GM18505 (cell line): ENCODE results near the gene ARV1.
"Not testable (repeated sequence)": the region's sequence is repeated elsewhere in the genome, so short reads cannot be mapped to it uniquely, and the experiment has no call there.

Experiments used
- ATAC-seq: cut with Tn5 transposase; IDR thresholded peaks from one replicate; pipeline ENCODE4 v1.9.1; 2021; ENCODE audit not compliant: unreplicated experiment
- POLR2A ChIP-seq: IDR thresholded peaks from 4 replicates; pipeline ENCODE4 v1.6.1; 2011; ENCODE audit warnings: borderline replicate concordance; ENCODE audit not compliant: insufficient read depth, insufficient read length; ENCODE audit errors: extremely low read depth

ARV1 gene

DNA sequence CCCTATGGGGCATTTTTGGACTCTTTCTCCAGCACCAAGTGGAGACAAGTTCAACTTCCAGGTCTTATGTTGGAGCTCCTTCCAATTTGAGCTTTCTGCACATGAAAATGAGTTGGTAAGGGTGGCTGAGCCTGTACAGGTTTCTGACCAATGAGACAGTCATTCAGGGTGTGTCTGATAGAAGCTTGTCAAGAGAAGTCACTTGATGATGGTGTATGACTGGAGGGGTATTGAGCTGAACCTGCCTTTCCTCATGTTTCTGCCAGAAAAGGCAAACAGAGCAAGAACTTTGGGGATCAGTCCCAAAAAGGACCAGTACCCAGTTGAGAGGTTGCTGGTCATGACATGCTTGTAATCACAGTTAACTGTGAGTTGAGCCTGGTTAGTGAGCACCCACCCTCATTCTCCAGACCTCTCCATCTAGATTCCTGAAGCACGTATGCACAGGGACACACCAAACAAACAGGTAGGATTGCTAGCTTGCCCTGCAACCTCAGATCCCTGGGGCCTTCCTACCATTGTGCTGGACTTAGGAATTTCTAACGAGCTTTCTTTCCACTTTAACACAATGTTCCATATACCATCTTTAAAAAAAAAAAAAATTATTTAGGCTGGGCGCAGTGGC, 34.6 kb downstream of the ARV1 start:
- ATAC-seq, result no peak
- no peak for TF ChIP-seq POLR2A

DNA sequence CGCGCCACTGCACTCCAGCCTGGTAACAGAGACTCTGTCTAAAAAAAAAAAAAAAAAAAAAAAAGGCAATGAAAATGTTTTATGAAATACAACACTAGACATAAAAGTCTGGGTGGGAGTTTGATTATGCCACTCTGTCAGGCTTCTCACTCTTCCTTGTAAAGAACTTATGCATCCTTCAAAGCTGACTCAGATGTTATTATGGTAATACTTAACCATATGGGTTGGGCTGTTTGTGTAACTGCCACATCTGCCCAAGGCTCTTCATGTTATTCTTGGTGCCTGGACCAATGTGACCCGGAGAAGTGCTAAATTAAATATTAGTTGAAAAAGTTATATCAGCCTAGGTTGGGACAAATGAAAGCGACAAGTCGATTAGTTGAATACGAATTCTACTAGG, 37.3 kb downstream of the ARV1 start:
- TF ChIP-seq POLR2A, result no peak
- no peak for ATAC-seq

DNA sequence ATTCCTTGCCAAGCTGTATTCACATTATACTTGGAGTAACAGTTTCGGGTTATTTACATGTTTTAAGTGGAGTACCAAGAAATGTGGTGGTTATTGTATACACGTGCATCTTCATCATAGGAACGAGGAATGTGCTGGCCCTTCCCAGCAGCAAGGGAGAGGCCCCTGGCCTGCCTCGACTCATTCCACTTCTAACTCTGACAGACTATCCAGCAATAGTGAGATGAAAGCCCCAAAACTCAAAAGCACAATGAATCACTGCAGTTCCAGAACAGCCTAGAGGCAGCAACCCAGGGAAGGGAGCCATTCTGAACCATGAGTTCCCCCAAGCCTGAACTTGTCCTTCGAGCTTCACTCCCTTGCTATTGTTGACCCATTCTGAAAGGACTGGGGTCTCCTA, 38.1 kb downstream of the ARV1 start:
- no peak for ATAC-seq
- TF ChIP-seq POLR2A, result no peak

DNA sequence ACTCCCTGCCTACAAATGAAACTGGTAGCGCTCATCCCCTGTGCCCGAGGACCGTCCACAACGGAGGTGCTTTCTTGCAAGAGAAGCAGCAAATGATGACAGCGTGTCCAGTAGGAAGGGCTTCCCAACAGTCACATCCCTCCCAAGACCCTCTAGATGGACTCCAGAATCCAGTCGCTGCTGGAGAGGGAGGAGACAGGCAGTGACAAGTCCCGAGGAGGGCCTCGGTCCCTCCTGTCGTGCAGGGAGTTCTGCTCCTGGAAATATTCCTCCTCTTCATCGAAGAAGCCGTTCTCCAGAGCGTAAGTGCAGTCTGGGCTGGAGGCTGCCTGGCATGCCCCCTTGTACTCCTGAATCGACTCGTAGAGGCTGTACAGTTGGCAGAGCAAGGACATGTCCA, 40.8 kb downstream of the ARV1 start:
- TF ChIP-seq POLR2A, result no peak
- ATAC-seq, result no peak

DNA sequence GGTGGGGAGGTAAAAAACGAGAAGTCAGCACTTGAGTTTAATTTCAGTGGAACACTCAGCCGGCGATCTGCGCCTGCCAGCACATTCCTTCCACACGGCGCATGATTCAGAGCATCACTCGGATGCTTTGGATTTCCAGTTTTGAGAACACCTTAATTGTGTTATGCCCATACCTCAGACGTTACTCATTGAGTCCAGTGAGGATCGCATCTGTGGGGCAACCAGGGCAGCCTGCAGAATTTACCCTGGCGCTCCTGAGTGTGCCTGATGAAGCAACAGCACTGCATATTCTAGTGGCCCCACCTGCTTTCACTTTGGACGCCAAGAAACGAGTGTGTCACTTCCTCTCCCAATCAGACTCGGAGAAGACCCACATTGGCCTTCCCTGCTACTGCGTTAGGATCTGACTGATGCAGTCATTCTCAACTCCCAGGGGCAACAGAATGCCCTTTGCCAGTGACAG, 41.3 kb downstream of the ARV1 start:
- no peak for ATAC-seq
- TF ChIP-seq POLR2A, result no peak

DNA sequence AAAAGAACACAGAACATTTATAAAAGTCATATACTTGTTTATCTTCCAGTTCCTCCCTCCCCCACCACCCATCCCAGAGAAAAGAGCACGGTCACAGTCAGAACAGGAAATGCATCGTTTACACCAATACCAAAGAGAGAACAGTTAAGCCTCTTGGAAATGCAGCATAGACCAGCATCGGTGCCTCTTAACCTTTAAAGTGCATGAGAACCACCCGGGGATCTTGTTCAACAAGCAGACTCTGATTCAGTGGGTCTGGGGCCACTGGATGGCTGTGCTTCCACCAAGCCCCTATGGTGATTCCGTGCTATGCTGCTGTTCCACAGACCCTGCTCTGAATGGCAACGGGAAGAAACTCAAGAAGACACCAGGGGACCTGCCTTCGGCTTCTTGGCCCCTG, 41.9 kb downstream of the ARV1 start:
- ATAC-seq, result no peak
- TF ChIP-seq POLR2A, result no peak

DNA sequence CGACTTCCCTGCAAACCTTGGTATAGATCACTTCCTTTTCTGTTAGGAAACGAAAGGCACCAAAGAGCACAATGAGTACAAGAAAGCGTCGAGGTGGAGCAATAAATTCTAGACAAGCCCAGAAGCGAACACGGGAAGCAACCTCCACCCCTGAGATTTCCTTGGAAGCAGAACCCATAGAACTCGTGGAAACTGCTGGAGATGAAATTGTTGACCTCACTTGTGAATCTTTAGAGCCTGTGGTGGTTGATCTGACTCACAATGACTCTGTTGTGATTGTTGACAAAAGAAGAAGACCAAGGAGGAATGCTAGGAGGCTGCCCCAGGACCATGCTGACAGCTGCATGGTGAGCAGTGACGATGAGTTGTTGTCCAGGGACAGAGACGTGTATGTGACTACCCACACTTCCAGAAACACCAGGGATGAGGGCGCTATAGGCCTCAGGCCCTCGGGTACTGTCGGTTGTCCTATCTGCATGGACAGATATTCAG, 42.7 kb downstream of the ARV1 start:
- no peak for ATAC-seq
- no peak for TF ChIP-seq POLR2A

DNA sequence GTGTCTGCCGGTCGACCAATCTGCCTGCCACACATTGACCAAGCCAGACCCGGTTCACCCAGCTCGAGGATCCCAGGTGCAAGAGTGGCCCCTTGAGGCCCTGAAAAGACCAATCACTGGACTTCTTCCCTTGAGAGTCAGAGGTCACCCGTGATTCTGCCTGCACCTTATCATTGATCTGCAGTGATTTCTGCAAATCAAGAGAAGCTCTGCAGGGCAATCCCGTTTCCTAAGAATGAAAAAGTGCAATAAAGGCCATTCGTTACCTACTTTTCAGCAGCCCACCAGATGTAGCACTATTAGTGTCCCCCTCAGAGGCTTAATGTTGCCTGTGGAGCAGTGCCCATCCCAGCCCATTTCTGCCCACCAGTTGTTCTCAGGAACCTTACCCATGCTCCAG, 43.6 kb downstream of the ARV1 start:
- ATAC-seq, result not testable (repeated sequence)

DNA sequence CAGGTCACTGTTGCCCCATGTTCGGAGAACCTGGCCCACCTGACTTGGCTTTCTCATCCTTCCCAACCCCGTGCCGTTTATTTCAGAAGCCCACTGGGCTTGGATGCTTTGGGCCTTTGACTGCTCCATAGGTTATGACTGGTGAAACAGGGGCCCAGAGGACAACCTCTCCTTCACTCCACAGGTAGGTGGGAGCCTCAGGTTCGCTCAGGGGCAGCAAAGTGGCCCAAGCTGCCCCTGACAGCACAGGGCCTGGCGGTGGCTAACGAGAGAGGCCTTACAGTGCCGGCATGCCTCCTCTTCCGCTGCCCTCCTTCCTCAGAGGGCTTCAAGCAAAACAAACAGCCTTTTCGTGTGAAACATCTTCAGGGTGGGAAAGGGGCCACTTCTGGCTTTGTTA, 44.3 kb downstream of the ARV1 start:
- ATAC-seq, result no peak
- no peak for TF ChIP-seq POLR2A

DNA sequence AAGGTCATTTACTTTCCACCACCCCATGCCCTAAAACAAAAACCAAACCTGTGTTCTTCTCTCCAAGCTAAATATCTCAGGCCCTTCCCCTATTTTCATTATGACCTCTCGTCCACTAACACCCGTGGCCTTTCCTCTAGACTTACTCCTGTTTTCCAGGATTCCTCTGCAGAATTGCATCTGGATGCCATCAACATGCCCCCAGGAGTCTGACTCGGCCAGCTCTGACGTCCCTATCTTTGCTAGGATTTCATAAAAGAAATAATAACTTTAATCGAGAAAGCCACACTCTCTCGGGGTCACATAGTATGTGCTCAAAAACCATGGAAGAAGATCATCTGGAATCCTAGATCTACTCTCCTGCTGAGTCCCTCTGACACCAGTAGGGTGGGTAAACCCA, 47.7 kb downstream of the ARV1 start:
- no peak for ATAC-seq
- no peak for TF ChIP-seq POLR2A

DNA sequence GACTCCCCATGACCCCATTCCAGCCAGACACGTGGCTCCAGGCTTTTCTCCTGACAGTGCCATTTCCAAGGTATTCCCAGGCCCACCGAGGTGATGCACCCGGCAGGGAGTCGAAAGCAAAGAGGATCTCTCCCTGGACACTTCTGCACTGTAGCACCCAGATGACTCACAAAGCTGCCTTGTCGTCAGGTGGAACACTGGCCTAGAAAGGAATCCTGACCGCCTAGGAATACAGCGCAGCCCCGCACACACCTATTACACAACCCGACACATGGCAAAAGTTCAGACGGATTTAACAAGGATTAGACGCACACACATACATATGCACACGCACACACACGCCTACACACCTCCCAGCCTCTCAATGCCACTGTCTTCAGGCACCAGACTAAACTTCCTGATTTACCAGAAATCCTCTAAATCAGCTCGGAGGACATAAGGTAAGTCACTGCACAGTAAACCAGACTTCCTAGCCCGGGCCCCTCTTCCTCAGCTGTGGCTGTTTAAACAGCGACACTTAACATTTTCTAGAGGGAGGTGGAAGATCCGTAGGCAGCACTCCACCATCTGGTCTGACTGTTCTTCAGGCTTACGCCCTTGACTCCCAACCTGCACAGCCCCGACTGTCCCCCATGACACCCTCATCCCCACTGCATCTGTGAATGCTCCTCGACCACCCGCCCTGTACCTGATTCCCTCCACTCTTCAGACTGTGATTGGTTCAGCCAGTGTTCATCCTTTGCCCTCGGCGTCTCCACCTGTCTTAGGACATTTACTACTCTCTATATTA, 48.4 kb downstream of the ARV1 start:
- TF ChIP-seq POLR2A, result no peak
- no peak for ATAC-seq

DNA sequence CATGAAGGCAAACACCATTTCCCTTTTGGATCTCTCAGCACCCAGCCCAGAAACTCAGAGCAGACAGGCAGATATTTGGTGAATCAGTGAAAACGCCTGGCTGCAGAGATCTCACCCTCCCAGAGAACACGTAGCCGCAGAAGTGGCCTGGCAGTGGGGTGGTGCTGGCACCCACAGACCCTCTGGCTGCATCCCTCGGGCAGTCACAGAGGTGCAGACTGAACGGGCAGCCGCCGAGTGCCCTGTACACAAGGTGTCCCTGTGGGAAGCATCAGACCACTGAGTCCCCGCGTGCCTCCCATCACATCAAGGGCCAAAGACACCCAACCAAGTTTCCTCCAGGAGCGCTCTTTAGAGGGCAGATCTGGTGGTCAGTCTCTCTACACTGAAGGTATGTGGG, 49.1 kb downstream of the ARV1 start:
- TF ChIP-seq POLR2A, result no peak
- ATAC-seq, result no peak

DNA sequence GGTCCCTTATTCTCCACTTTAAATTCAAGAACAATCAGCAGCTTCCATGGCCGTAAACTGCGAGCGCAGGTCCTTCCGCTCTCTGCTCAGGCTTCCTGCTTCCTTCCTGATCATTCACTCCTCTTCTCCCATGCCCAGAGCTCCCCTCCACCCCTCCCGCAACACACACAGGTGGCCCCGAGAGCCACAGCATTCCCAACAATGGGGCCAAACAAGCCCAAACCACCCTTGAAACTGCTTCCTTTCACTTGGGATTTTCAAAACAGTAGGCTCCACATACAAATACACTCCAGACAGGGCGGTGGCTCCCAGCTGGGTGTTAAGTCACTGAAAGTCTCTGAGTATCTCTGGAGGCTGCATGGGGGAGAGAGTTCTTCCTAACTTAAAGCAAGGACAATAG, 49.8 kb downstream of the ARV1 start:
- no peak for ATAC-seq
- TF ChIP-seq POLR2A, result no peak

DNA sequence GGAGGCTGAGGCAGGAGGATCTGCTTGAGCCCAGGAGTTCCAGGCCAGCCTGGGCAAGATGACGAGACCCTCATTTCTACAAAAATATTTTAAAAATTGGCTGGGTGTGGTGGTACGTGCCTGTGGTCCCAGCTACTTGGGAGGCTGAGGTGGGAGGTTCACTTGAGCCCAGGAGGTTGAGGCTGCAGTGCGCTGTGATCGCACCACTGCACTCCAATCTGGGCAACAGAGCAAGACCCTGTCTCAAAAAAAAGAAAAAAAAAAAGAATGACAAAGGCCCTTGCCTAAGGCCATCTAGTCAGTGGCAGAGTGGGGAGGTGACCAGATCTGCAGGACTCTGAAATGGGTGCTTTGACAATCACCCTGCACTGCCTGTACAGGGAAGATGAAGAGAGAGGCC, 50.4 kb downstream of the ARV1 start:
- ATAC-seq, result not testable (repeated sequence)
